MCF 10A (cell line): Measurements from ENCODE around the gene SPN. TPM values are rescaled to one million over a fixed set of nuclear protein-coding genes. Genes with fewer than 3 reads are reported as not detected.
"Not testable (repeated sequence)": the region's sequence is repeated elsewhere in the genome, so short reads cannot be mapped to it uniquely, and the experiment has no call there.

ENCODE experiments used
- BruUV-seq: library from RNA; stranded (reverse); fragments of 400-500 nt; replicated peaks from 2 replicates; lab custom pipeline; 2021; lab: Mats Ljungman, UMichigan
- CTCF ChIA-PET: fragments of 300-600 bp; sonication (Branson Sonifier 250); formaldehyde crosslinking; extraction: SDS; loops from one replicate; lab custom pipeline; 2021; ENCODE audit warnings: antibody characterized with exemption, inconsistent platforms; lab: Yijun Ruan, JAX
- POLR2A ChIA-PET: fragments of 300-600, 350-650 bp; sonication (Branson Sonifier 250); formaldehyde crosslinking; extraction: SDS; loops from one replicate; lab custom pipeline; 2020; ENCODE audit warnings: antibody characterized with exemption, inconsistent platforms; lab: Yijun Ruan, JAX
- DNase-seq: peaks from one replicate; pipeline ENCODE4 v3.0.0-alpha.2; 2018; ENCODE audit not compliant: unreplicated experiment
- H3K27ac Mint-ChIP-seq: one replicate; pipeline ENCODE4 v1.8.0; 2022; ENCODE audit warnings: mild to moderate bottlenecking, low read depth, mixed read lengths; ENCODE audit not compliant: unreplicated experiment
- H3K27me3 Mint-ChIP-seq: one replicate; pipeline ENCODE4 v1.8.0; 2022; ENCODE audit warnings: mixed read lengths; ENCODE audit not compliant: insufficient read depth, unreplicated experiment
- H3K36me3 Mint-ChIP-seq: one replicate; pipeline ENCODE4 v1.8.0; 2022; ENCODE audit warnings: mild to moderate bottlenecking, moderate library complexity, mixed read lengths; ENCODE audit not compliant: insufficient read depth, unreplicated experiment
- H3K4me1 Mint-ChIP-seq: one replicate; pipeline ENCODE4 v1.8.0; 2022; ENCODE audit warnings: mixed read lengths; ENCODE audit not compliant: insufficient read depth, unreplicated experiment
- H3K4me3 Mint-ChIP-seq: one replicate; pipeline ENCODE4 v1.8.0; 2022; ENCODE audit warnings: mild to moderate bottlenecking, moderate library complexity, mixed read lengths; ENCODE audit not compliant: unreplicated experiment
- H3K9me3 Mint-ChIP-seq: one replicate; pipeline ENCODE4 v1.8.0; 2022; ENCODE audit warnings: mixed read lengths; ENCODE audit not compliant: unreplicated experiment
- CTCF ChIP-seq: fragments of 200-600 bp; IDR thresholded peaks from one replicate; pipeline ENCODE4 v1.8.0; 2022; ENCODE audit warnings: antibody characterized with exemption, mild to moderate bottlenecking; ENCODE audit not compliant: unreplicated experiment
- intact Hi-C: fragments of 100-400 bp; cut with micrococcal nuclease; formaldehyde crosslinking; loops from 2 replicates; pipeline ENCODE4 v1.14.1; 2022
- total RNA-seq: library from RNA; stranded (reverse); gene quantifications from 2 replicates; pipeline ENCODE4 v1.2.3, GENCODE V29; 2022

Gene SPN
- total RNA-seq, 1 experiment from 2014 or later: not detected

DNA sequence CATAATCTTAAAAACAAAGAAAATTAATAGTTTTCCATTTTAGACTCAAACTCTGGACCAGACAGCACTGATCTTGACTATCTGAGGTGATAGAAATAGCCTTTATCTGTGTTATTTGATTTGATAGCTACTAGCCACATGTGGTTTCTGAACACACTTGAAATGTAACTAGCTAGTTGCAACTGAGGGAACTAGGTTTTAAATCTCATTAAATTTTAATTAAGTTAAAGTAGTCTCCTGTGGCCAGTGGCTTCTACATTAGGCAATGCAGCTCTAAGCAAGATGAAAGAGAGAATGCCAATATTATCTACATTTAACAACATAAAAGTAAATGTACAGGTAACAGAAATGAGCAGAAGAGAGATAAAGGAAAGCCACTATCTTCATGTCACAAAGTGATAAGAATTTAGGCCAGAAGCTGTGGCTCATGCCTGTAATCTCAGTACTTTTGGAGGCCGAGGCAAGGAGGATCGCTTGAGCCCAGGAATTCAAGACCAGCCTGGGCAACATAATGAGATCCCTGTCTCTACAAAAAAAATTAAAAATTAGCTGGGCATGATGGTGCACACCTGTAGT lies 11.2 kb upstream of the SPN start:
- CTCF ChIA-PET: interaction anchor here (0.5 kb wide), 1 partner anchor 58 kb away, joined by 3 read pairs; no protein-coding TSS in a partner anchor
- Mint-ChIP-seq H3K36me3 (peaks cover 6% of the 10 kb centered on the region), H3K9me3 (no peaks in the 10 kb centered on the region), H3K4me1 (no peaks in the 10 kb centered on the region), H3K4me3 (no peak overlapping the region), H3K27me3 (no peaks in the 10 kb centered on the region), H3K27ac (no peak overlapping the region)
- no TSS peak for BruUV-seq
- intact Hi-C loops: no loop called here
- DNase-seq: no peak
- POLR2A ChIA-PET: interaction anchor here (0.5 kb wide), 1 partner anchor 33 kb away, joined by 3 read pairs; no protein-coding TSS in a partner anchor
- TF ChIP-seq CTCF: no peak

- H3K27ac Mint-ChIP-seq: no peak overlapping the region
- no TSS peak for BruUV-seq
- CTCF ChIA-PET: no interaction called here
- no peaks in the 10 kb centered on the region for H3K4me1 Mint-ChIP-seq
- H3K36me3 Mint-ChIP-seq: peaks cover 6% of the 10 kb centered on the region
- no peak overlapping the region for H3K4me3 Mint-ChIP-seq
- H3K27me3 Mint-ChIP-seq: no peaks in the 10 kb centered on the region
- POLR2A ChIA-PET: interaction anchor here (0.6 kb wide), 1 partner anchor 50 kb away, joined by 3 read pairs; no protein-coding TSS in a partner anchor
- intact Hi-C loops: no loop called here
- no peaks in the 10 kb centered on the region for H3K9me3 Mint-ChIP-seq
- DNase-seq: no peak
- no peak for TF ChIP-seq CTCF
Observed at GRCh38 chr16:29653471-29653870, 9.6 kb upstream of the SPN start.

DNA sequence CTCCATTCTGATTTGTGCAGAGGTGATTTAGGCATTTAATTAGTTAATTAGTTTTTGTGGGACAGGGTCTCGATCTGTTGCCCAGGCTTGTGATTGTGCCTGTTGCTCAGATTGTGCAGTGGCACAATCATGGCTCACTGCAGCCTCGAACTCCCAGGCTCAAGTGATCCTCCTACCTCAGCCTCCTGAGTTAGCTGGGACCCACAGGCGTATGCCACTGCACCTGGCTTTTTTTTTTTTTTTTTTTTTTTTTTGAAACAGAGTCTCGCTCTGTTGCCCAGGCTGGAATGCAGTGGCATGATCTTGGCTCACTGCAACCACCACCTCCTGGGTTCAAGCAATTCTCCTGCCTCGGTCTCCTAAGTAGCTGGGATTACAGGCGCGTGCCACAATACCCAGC lies 9.2 kb upstream of the SPN start:
- H3K27me3 Mint-ChIP-seq, BruUV-seq, H3K27ac Mint-ChIP-seq, H3K36me3 Mint-ChIP-seq, H3K4me1 Mint-ChIP-seq, H3K9me3 Mint-ChIP-seq, H3K4me3 Mint-ChIP-seq, DNase-seq, intact Hi-C loops: not testable (repeated sequence)
- POLR2A ChIA-PET: interaction anchor here (0.6 kb wide), 1 partner anchor 51 kb away, joined by 3 read pairs; no protein-coding TSS in a partner anchor
- CTCF ChIA-PET: interaction anchor here (0.7 kb wide), 1 partner anchor 33 kb away, joined by 6 read pairs; no protein-coding TSS in a partner anchor

DNA sequence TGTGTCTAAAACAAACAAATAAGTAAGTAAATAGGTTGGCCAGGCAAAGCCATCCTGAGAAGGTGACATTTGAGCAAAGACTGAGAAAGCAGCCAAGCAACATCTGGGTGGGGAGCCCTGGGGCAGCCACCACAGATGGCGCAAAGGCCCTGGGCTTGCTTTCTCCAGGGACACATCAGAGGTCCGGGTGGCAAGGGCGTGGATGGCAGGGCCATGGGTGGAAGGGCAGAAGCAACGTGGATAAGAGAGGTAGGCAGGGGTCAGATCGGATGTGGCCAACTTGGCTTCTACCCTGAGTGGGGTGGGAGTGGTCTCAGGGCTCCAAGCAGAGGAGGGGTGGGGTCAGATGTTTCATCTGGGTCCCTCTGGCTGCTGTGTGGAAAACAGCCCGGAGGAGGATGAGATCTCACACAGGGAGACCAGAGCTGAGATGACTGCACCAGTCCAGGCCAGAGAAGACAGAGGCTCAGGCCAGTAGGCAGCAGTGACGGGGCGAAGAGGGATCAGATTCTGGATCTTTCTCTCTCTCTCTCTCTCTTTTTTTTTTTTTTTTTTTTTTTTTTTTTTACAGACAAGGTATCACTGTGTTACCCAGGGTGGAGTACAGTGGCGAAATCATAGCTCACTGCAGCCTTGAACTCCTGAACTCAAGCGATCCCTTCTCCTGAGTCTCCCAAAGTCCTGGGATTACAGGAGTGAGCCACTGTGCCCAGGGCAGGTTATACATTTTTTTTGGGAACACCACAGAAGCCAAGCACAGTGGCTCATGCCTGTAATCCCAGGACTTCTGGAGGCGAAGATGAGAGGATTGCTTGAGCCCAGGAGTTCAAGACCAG lies 6.1 kb upstream of the SPN start:
- H3K36me3 Mint-ChIP-seq: no peaks in the 10 kb centered on the region
- no TSS peak for BruUV-seq
- H3K9me3 Mint-ChIP-seq: no peaks in the 10 kb centered on the region
- no peak overlapping the region for H3K4me3 Mint-ChIP-seq
- no peaks in the 10 kb centered on the region for H3K27me3 Mint-ChIP-seq
- no peak for DNase-seq
- intact Hi-C loops: no loop called here
- no peaks in the 10 kb centered on the region for H3K4me1 Mint-ChIP-seq
- ChIA-PET POLR2A (interaction anchor here (1.2 kb wide), 1 partner anchor 15 kb away, joined by 3 read pairs; no protein-coding TSS in a partner anchor), CTCF (interaction anchor here (0.5 to 0.7 kb wide), 2 partner anchors 751 to 1335 kb away, joined by 3 to 5 read pairs; no protein-coding TSS in a partner anchor)
- no peak overlapping the region for H3K27ac Mint-ChIP-seq
- no peak for TF ChIP-seq CTCF
